Neuron (in vitro differentiated cells): ENCODE measurements around the gene EMC8.

Source experiments
- H2AFZ ChIP-seq: one replicate; pipeline ENCODE4 v1.6.1; 2013; ENCODE audit warnings: low read depth, mild to moderate bottlenecking, inconsistent platforms, low read length, moderate library complexity
- H3K27me3 ChIP-seq: one replicate; pipeline ENCODE4 v1.6.1; 2013; ENCODE audit warnings: low read length; ENCODE audit not compliant: insufficient read depth
- H3K36me3 ChIP-seq: one replicate; pipeline ENCODE4 v1.6.1; 2013; ENCODE audit warnings: low read length; ENCODE audit not compliant: insufficient read depth
- H3K4me1 ChIP-seq: one replicate; pipeline ENCODE4 v1.6.1; 2013; ENCODE audit warnings: low read length; ENCODE audit not compliant: insufficient read depth
- H3K4me3 ChIP-seq: 2 replicates; pipeline ENCODE4 v1.5.1; 2013; ENCODE audit warnings: mild to moderate bottlenecking, low read length, moderate library complexity
- H3K9me3 ChIP-seq: one replicate; pipeline ENCODE4 v1.6.1; 2013; ENCODE audit warnings: low read length

The EMC8 gene

GRCh38 chr16:85763616-85764015 is 35.7 kb downstream of the EMC8 start:
- Histone ChIP-seq H3K9me3 (no peaks in the 10 kb centered on the region), H2AFZ (no peak overlapping the region), H3K4me1 (no peaks in the 10 kb centered on the region), H3K36me3 (no peaks in the 10 kb centered on the region), H3K27me3 (no peaks in the 10 kb centered on the region), H3K4me3 (no peak overlapping the region)

- H2AFZ ChIP-seq: no peak overlapping the region
- no peak overlapping the region for H3K4me3 ChIP-seq
- H3K36me3 ChIP-seq: no peaks in the 10 kb centered on the region
- H3K4me1 ChIP-seq: no peaks in the 10 kb centered on the region
- H3K9me3 ChIP-seq: no peaks in the 10 kb centered on the region
- no peaks in the 10 kb centered on the region for H3K27me3 ChIP-seq
Observed at GRCh38 chr16:85762970-85763369, 36.4 kb downstream of the EMC8 start.

DNA sequence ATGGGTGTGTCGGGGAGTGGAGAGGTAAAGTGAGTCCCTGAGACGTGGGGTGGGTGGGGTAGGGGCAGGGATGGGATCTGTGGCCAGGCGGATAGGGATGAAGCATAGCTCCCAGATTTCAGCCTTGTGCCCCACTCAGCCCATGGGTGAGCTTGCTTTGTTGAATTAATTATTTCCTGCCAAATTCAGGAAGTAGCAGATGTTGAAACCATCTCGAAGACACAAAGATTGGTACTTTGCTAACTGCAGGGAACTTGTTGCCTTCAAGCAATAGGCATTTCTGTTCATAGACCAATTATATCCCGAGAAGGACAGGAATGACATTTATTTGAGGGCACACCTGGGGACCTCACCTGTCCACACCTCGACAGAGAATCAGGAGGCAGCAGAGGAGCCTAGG is 37.5 kb downstream of the EMC8 start:
- H3K27me3 ChIP-seq: no peaks in the 10 kb centered on the region
- H3K9me3 ChIP-seq: no peaks in the 10 kb centered on the region
- no peak overlapping the region for H2AFZ ChIP-seq
- H3K4me3 ChIP-seq: no peak overlapping the region
- no peaks in the 10 kb centered on the region for H3K36me3 ChIP-seq
- no peaks in the 10 kb centered on the region for H3K4me1 ChIP-seq

DNA sequence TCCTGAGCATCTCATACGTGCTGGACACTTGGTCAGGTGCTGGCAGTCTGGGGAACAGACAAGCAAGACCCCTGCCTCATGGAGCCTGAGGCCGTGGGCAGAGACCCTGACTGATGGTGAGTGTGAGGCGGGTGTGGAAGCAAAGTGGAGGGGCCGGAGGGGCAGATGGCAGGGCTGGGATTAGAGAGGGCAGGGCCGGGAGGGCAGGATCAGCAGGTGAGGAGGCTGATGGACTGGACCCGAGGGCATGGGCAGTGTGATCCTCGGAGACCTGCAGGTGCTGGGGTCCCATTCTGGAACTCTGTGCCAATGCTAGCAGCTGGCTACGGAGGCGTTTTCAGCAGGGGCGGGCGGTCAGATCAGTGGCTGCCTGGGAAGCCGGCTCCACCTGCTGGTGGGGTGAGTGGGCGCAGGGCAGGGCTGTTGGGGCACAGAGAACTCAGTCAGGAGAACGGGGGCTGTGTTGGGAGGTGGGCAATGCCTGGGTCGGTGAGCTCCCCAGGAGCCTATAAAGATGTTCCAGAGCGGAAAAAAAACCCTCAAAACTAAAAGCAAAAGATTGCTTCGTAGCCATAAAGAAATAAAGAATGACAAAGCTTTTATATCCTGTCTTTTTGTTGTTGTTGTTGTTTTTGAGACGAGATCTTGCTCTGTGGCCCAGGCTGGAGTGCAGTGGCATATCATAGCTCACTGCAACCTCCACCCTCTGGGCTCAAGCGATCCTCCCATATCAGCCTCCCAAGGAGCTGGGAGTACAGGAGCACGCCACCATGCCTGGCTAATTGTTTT is 39.5 kb downstream of the EMC8 start:
- no peaks in the 10 kb centered on the region for H3K4me1 ChIP-seq
- peaks cover 2% of the 10 kb centered on the region for H3K27me3 ChIP-seq
- no peaks in the 10 kb centered on the region for H3K36me3 ChIP-seq
- H3K4me3 ChIP-seq: no peak overlapping the region
- H2AFZ ChIP-seq: no peak overlapping the region
- no peaks in the 10 kb centered on the region for H3K9me3 ChIP-seq

GRCh38 chr16:85759136-85759535 is 40.2 kb downstream of the EMC8 start:
- no peaks in the 10 kb centered on the region for H3K9me3 ChIP-seq
- H3K4me1 ChIP-seq: no peaks in the 10 kb centered on the region
- no peak overlapping the region for H3K4me3 ChIP-seq
- peaks cover 7% of the 10 kb centered on the region for H3K27me3 ChIP-seq
- no peaks in the 10 kb centered on the region for H3K36me3 ChIP-seq
- no peak overlapping the region for H2AFZ ChIP-seq

DNA sequence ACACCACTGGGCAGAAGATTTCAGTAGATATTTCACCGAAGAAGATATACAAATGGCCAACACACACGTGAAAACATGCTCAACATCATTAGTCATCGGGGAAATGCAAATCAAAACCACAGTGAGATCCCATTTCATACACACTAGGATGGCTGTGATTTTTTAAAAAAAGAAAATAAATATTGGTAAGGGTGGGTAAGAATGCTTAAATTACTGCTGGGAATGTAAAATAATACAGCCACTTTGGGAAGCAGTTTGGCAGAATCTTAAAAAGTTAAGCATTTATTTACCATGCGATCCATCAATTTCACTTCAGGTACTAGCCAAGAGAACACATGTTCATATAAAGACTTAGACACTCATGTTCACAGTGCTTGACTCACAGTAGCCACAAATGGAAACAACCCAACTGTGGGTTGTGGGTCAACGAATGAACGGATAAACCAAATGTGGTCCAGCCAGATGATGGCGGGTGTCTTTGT is 42.0 kb downstream of the EMC8 start:
- H3K4me3 ChIP-seq: no peak overlapping the region
- H2AFZ ChIP-seq: no peak overlapping the region
- no peaks in the 10 kb centered on the region for H3K36me3 ChIP-seq
- H3K9me3 ChIP-seq: no peaks in the 10 kb centered on the region
- peaks cover 24% of the 10 kb centered on the region for H3K27me3 ChIP-seq
- peaks cover 5% of the 10 kb centered on the region for H3K4me1 ChIP-seq

GRCh38 chr16:85755929-85756768 is 43.2 kb downstream of the EMC8 start:
- no peaks in the 10 kb centered on the region for H3K36me3 ChIP-seq
- no peaks in the 10 kb centered on the region for H3K9me3 ChIP-seq
- peaks cover 5% of the 10 kb centered on the region for H3K4me1 ChIP-seq
- no peak overlapping the region for H2AFZ ChIP-seq
- H3K27me3 ChIP-seq: peaks cover 34% of the 10 kb centered on the region
- no peak overlapping the region for H3K4me3 ChIP-seq

GRCh38 chr16:85754413-85754812 is 44.9 kb downstream of the EMC8 start:
- H3K27me3 ChIP-seq: peaks cover 39% of the 10 kb centered on the region
- H3K4me3 ChIP-seq: no peak overlapping the region
- H3K4me1 ChIP-seq: peaks cover 15% of the 10 kb centered on the region
- no peaks in the 10 kb centered on the region for H3K9me3 ChIP-seq
- H2AFZ ChIP-seq: no peak overlapping the region
- H3K36me3 ChIP-seq: no peaks in the 10 kb centered on the region

DNA sequence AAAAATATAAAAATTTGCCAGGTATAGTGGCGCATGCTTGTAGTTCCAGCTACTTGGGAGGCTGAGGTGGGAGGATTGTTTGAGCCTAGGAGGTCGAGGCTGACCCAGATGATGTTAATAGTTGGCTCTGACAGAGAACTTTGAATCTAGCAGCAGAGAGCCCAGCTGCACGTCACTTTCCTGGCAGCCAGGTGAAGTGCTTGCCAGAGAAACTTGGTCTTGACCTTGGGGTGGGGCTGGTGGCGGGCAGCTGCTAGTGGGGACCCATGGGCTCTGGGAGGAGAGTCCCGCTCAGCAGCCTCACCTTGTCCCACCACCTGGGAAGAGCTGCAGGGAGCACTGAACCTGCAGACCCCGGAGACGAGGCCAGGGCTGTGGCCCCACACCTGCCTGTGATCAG is 45.4 kb downstream of the EMC8 start:
- Histone ChIP-seq H3K36me3 (no peaks in the 10 kb centered on the region), H3K27me3 (peaks cover 39% of the 10 kb centered on the region), H3K4me3 (no peak overlapping the region), H3K9me3 (no peaks in the 10 kb centered on the region), H2AFZ (no peak overlapping the region), H3K4me1 (peaks cover 15% of the 10 kb centered on the region)

GRCh38 chr16:85753559-85753958 is 45.8 kb downstream of the EMC8 start:
- H3K4me1 ChIP-seq: peaks cover 15% of the 10 kb centered on the region
- peaks cover 39% of the 10 kb centered on the region for H3K27me3 ChIP-seq
- H3K36me3 ChIP-seq: no peaks in the 10 kb centered on the region
- no peaks in the 10 kb centered on the region for H3K9me3 ChIP-seq
- H2AFZ ChIP-seq: no peak overlapping the region
- no peak overlapping the region for H3K4me3 ChIP-seq

DNA sequence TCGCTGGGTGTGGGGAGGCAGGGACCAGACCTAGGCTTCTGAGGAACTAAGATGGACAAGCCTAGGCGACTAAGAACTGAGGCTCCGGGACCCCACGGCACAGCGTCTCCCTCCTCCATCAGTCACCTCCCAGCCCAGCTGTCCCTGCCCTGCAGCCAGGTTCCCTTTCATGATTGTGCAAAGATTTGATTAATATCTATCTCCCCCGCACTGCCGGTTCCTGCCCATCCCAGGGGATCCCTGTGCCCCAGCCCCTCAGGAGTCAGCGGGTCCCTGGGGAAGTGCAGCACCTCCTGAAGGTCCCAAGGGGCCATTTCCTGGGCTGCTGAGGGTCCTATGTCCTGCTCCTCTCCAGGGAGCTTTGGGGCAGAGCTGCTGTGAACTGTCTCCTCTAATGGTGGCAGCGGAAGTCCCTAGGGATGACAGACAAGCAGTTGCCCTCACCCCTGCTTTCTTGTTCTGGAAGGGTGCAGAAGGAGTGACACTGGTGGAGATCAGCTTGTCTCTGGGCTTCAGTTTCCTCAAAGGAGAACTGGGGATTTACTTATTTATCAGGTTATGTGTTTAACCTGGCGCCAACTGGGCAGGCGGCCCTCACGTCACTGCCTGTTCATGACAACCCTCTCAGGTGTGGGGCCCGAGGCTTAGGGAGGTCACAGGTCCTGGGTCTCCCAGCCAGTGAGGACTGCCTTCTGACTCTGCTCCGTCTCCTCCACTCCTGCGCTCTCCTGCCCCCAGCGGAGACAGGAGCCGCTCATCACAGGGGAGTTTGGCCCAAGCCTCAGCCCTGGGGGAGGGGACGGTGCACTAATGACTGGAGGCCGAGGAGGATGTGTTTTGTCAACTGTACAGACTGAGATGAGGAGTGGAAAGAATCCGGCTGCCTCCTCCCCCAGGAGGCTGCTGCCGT is 46.6 kb downstream of the EMC8 start:
- Histone ChIP-seq H3K4me1 (peaks cover 15% of the 10 kb centered on the region), H3K4me3 (no peak overlapping the region), H2AFZ (no peak overlapping the region), H3K9me3 (no peaks in the 10 kb centered on the region), H3K36me3 (no peaks in the 10 kb centered on the region), H3K27me3 (peaks cover 39% of the 10 kb centered on the region)

GRCh38 chr16:85751698-85752501 is 47.4 kb downstream of the EMC8 start:
- H3K4me1 ChIP-seq: peaks cover 15% of the 10 kb centered on the region
- no peak overlapping the region for H2AFZ ChIP-seq
- H3K36me3 ChIP-seq: no peaks in the 10 kb centered on the region
- H3K9me3 ChIP-seq: no peaks in the 10 kb centered on the region
- peaks cover 39% of the 10 kb centered on the region for H3K27me3 ChIP-seq
- no peak overlapping the region for H3K4me3 ChIP-seq
